ENCODE data around the gene JAZF1.
"Not testable (repeated sequence)": the region's sequence is repeated elsewhere in the genome, so short reads cannot be mapped to it uniquely, and the experiment has no call there.

Gene JAZF1

DNA sequence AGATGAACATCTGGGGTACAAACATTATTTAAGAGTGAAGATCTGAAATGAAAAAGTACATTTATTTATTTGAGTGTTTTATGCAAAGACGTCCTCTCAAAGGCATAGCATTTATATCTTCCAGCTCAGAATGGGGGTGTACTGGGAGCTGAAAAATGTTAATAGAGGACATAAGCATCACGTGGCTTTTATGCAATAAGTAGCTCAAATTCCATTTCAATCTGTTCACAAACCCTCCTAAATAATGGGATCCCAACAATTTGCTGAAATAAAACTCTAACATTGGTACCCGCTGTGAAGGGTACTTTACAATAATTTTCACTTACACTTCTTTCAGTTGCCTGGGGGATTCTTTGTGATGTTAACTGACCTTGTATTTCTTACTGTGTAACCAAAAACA, 268.7 kb downstream of the JAZF1 start:
- no peak for DNase-seq (ENCODE audit: low spot score)

DNA sequence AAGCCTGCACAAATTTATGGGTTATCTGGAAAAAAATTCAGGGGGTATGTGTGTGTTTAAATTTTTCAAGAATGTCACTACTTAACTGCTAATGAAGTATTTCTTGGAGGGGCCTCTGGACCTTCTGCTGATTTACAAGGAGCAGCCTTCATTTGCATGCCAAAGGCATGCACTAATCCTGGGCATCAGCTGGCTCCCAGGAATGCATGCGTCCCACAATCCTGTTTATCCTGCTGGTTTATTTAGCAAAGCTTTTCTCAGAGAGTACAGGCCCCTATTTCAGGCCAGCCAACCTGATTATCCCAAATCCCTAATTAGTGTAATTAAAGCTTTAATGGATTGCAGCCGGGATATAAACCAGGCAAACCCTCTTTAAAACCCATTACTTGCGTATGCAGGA, 270.3 kb downstream of the JAZF1 start:
- no peak for DNase-seq (ENCODE audit: low spot score)

DNA sequence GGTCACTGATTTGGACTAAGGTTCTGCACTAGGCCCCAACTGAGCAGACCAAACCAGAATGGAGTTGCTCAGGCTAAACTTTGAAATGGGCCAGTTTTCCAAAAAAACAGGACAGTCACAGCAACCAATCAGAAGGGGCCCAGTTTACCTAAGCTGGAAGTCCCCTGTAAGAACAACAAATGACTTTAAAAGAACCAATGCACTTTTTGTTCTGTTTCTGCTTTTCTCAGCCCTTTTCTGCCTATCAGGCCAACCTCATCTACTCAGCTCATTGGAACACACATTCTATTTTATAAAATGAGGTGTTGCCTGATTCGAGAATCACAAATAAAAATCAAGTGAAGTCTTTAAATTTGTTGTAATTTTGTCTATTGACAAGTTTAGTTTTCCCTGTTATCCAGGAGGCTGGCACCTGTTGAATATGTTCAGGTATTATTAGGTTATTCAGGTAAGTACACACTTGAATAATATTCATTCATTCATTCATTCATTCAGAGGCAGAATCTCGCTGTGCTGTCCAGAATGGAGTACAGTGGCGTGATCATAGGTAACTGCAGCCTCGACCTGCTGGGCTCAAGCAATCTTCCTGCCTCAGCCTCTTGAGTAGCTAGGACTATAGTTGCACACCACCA, 271.9 kb downstream of the JAZF1 start:
- DNase-seq (ENCODE audit: low spot score), result no peak

DNA sequence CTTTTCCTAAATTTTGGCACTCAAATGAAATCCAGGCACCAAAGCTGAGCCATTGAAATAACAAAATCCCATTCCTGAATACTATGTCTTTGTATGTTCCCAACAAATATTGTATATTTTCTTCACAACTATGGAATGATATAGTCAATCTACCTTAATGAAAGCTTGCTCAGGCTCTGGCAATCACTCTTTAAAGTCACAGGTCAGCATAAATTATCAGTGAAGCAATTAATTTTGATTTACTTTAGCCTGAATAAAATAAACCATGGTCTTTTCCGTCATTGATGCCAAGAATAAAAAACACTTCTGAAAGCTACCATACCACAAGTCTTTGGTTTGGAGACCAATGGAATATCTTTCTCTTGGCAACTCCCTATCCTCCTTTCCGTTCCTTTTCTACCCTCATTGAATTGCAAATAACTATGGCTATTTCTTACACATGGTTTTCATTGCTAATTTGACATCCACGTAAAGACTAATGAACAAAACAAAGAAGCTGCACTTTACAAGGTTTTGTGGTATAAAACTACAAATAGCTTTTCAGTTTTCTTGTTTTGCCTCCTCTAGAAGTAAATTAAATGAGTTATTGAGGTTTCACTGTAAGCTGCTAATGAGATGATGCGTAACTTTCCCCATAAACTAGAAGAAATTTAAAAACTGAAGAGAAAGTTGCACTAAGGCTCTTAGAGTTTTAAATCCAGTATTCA, 274.1 kb downstream of the JAZF1 start:
- DNase-seq (ENCODE audit: low spot score), result no peak

DNA sequence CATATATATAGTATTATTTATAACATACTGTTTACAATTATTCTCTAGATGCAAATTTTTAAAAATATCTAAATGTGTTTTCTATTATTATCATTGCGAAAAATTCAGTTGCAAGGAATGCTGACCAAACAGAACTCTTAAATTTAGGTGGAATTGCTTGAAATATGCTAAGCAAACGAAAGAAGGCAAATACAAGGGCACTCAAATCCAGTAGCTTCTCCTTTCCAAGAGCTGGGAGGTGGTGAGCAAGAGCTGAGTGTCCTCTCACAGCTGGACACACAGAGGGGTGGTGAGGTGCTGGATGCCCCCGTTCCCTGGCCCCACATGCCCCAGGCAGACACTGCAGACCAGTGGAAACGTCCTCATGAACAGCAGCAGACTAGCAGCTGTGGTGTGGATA, 274.6 kb downstream of the JAZF1 start:
- DNase-seq (ENCODE audit: low spot score), result no peak

DNA sequence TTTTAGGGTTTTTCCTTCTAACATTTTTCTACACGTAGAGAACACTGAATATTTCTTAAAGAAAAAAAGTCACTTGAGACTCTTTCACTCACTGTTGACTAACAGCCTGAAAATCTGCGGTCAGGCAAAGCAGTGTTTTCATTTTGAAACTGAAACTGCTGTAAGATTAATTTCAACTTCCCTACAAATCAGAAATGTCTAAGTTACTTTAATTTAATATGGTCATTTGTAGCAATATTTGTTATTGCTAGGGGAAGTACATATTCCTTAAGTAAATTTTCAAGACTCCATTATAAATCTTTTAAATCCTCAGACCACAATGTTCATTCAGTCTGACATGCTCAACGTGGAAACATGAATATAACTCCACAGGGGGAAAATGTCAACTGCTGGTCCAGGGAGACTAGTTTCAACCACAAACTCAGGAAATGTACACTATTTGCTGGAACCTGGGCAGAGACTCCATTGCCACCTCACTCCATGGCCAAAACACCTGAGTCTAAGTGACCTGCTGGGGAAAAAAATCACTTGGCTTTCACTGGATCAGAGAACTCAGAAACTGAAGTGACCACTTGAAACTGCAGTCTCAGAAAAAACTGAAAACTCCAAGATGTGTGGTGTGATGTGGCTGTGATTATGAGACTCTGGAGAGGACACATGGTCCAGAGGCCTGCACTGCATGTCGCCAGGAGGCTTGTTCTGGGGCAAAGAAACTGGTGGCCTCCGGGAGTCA, 279.4 kb downstream of the JAZF1 start:
- DNase-seq (ENCODE audit: low spot score), result no peak

DNA sequence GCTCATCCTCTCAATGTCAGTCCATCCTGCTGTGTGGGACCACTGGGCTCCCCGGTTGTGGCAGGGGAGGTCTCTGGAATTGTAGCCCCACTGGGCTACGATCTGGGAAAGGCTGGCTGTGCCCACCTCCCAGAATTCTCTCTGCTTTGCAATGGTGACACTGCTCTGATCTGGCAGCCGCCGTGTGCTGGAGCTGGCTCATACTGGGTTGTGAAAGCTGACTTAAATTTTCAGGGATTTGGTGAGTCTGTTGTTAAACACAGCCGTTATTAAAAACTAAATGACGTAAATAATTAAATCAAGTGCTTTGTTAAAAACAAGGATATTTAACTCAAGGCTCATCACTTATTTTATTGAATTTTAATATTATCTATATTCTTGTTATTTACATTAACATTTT, 280.6 kb downstream of the JAZF1 start:
- no peak for DNase-seq (ENCODE audit: low spot score)

DNA sequence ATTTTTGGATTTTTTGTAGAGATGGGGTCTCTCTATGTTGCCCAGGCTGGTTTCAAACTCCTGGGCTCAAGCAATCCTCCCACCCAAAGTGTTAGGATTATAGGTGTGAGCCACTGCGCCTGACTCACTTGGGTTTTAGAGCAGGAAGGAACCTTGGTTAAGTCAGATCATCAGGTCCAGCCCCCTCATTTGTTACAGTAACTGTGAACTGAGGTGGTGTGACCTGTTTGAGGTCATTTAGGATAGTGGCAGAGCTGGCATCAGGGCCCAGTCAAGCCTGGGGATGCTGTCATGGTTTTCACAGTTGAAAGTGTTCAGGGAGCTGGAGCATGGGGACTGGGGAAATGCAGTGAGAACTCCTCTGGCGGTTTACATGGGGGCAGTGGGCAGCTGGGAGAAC, 281.0 kb downstream of the JAZF1 start:
- no peak for DNase-seq (ENCODE audit: low spot score)

DNA sequence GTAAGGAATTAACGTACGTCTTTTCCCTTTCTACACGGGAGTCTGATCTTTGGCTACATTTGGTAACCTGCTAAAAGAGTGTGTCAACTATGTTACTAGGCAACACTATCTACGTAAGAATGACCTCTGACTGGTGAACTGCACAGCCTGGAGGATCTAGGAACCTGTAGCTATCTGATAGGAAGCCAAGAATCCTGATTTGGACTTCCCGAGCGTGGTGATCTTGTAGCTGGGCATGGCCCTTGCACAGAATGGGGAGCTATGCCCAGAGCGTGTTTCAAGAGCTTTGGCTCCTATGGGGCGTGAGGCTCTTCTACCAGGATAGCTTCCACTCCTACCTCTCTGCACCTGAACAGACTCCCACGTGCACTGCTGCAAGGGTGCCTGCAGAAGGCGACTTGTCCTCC, 283.2 kb downstream of the JAZF1 start:
- DNase-seq (ENCODE audit: low spot score), result no peak

DNA sequence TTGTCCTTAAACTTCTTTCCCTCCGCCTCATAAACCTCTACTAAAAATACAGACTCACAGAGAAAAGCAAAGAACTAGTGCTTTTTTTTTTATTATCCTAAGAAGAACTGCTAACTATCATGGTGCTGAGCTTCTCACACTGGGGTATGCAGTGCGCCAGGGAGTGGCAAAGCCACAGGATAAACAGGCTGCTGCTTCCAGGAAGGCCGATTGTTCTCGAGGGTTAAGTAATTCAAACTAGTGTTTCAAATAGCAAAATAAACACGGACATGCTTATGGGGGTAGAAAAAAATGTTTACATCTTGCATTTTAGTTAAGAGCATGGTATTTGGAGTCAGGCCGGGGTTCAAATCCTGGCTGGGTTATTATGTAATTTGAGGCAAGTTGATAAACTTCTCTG, 283.6 kb downstream of the JAZF1 start:
- DNase-seq (ENCODE audit: low spot score), result no peak

DNA sequence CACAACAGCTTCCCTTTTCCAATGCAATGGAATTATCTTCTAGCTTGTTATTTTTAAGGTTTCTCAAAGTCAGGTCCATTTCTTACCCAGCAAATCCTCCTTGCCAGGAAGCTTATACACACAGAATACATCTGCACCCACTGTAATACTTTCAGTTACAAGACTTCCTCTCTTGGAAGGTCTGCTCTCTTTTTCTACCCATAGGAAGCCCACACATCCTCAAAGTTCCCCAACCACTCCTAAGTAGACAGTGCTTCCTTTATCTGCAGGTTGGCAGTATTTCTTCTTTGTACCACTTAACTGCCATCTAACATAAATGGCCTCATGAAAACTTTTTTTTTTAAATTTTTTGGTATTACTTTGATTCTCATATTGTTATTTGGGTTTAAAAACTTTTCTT, 285.0 kb downstream of the JAZF1 start:
- DNase-seq (ENCODE audit: low spot score), result no peak

DNA sequence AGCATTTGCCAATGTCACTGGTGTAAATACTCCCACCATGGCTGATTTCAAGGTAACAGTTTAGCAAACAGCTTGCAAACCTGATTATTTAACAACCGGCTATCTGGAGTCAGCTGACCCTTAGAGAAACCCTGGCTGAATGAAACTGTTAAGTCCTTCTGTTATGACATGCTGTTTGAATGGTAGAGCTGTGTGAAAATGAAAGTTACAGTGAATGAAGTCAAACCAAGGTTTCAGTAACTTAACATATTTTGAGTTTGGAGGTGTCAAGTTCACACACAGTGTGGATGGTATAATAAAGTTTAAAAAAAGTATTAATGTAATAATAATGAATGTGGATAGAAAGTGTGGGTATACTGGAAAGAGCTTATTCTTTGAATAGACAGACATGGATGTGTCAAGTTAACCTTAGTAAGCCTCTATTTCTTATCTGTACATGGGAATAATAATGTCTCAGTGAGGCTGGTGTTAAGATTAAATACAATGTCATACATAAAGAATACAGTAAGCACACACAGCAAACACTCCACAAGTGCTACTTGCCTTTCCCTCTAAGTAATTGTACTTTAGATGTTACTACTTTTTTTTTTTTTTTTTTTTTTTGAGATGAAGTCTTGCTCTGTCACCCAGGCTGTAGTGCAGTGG, 290.3 kb downstream of the JAZF1 start:
- DNase-seq (ENCODE audit: low spot score), result no peak

DNA sequence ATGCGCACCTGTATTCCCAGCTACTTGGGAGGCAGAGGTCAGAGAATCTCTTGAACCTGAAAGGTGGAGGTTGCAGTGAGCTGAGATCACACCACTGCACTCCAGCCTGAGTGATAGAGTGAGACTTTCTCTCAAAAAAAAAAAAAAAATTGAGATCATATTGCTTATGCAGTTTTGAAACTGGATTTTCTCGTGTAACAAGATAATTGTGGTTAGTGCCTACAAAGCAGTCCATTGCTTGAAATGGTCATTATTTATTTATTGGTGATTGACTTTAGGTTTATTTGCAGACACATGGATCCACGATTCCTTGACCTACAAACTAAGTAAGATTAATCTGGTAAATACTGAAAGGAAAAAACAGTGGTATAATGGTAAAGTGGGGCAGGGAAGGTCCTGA, 290.8 kb downstream of the JAZF1 start:
- no peak for DNase-seq (ENCODE audit: low spot score)

DNA sequence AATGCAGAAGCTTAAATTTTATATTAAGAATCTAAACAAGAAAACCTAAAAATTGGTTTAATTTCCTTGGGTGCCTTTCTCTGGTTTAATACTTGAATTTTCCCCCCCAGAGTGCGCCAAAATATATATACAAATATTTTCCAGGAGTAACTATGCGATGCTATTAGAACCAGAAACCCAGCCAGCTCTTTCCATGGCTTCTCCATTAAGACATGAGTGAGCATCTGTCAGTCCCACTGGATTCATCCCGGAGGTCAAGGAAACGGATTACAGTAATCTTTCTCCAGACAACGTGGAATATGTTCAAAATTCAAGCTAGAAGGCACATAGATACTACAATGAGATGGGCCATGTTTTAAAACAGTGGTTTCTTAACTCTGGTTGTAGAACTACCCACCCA, 291.9 kb downstream of the JAZF1 start:
- DNase-seq (ENCODE audit: low spot score), result no peak

DNA sequence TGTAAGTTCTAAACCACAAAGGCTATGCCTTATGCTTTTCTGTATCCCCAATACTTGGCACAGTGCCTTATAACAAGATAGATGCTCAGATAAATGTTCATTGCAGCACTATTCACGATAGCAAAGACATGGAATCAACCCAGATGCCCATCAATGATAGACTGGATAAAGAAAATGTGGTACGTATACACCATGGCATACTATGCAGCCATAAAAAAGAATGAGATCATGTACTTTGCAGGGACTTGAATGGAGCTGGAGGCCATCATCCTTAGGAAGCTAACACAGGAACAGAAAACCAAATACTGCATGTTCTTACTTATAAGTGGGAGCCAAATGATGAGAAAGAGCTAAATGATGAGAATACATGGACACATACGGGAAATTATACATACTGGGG, 293.9 kb downstream of the JAZF1 start:
- not testable (repeated sequence) for DNase-seq (ENCODE audit: low spot score)

DNA sequence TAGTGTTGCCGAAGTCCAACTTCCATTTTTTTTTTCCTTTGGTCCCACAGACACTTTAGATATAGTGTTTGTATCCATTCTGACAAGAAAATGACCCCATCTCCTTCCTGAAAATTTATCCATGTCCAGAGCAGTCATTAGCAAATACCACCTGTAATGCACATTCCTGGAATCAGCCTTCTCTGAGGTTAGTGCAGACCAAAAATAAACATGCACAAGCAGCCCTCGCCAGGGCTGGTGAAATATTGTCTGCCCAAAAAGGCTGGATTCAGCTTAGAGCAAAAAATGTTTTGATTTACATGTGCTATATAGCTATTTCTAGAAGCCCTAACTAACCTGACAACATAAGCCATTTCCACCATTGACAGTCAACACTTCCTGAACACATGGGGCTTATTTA, 294.9 kb downstream of the JAZF1 start:
- DNase-seq (ENCODE audit: low spot score), result no peak

DNA sequence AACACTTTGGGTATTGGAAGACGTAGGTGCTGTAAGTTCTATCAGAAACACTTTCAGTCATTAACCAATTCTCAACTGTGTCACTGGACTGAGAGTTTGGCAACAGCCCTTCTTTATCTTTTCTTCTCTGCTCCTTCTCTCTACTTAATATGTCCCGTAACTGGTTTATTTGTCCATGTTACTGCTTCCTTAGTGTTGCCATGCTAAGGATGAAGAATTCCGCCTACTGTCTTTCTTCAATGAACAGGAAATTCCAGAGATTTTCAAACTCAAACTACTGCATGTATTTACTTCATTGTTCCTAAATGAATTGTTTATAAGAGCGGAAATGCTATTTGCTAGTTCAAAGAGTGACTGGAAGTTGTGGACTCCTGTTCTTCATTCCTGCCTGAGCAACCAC, 296.9 kb downstream of the JAZF1 start:
- DNase-seq (ENCODE audit: low spot score), result peak; percentile 79

DNA sequence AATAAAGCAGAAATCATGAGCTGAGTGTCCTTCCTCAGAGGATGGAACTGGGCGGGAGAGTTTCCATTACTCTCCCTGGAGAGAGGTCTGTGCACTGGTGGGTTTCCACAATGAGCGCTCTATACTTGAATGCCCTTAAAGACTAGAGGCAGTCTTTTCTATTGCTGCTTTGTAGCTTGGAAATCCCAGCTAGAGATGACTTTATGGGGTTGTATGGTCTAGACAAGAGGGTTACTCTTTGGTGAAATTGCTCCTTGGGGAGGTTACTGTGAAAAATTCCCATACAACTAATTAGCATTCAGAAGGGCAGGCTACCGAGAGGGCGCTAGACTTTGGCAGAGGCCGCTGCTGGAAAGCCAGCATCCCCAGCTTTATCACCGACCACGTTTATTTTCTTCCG, 303.8 kb downstream of the JAZF1 start:
- no peak for DNase-seq (ENCODE audit: low spot score)

DNA sequence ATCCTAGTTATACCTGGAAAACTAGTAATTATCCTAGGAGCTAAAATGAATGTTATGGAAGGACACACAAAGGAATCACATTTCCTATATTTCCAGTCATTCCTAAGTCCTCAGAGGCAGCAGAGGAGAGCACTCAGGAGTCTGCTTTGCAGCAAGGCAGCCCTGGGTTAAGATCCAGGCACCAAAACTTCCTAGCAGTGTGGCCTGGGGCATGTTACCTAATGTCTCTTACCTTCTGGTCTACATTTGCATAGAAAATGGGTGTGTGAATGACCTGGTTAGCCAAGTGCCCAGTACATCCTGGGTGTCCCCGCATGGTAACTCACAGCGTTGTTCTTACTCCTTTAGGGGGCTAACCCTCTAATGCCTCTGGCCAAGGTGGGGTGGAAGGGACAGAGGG, 304.8 kb downstream of the JAZF1 start:
- no peak for DNase-seq (ENCODE audit: low spot score)

DNA sequence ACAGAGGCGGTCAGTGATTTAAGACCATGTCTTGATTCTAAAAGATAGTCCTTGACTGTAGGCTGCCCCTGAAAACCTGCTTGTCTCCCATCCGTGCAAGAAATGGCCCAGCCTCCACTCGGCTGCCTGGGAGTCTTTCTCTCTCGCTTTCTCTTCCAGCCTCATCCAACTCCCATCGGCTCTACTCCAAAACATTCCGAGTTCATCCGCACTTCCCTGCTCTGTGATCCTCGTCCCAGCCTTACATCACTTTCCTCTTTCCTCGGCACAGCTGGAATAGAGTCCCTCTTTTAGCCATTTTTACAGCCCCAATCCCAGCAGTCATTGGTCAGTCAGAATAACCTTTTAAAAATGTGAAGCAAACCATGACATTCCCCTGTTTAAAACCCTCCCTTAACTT, 305.5 kb downstream of the JAZF1 start:
- no peak for DNase-seq (ENCODE audit: low spot score)

DNA sequence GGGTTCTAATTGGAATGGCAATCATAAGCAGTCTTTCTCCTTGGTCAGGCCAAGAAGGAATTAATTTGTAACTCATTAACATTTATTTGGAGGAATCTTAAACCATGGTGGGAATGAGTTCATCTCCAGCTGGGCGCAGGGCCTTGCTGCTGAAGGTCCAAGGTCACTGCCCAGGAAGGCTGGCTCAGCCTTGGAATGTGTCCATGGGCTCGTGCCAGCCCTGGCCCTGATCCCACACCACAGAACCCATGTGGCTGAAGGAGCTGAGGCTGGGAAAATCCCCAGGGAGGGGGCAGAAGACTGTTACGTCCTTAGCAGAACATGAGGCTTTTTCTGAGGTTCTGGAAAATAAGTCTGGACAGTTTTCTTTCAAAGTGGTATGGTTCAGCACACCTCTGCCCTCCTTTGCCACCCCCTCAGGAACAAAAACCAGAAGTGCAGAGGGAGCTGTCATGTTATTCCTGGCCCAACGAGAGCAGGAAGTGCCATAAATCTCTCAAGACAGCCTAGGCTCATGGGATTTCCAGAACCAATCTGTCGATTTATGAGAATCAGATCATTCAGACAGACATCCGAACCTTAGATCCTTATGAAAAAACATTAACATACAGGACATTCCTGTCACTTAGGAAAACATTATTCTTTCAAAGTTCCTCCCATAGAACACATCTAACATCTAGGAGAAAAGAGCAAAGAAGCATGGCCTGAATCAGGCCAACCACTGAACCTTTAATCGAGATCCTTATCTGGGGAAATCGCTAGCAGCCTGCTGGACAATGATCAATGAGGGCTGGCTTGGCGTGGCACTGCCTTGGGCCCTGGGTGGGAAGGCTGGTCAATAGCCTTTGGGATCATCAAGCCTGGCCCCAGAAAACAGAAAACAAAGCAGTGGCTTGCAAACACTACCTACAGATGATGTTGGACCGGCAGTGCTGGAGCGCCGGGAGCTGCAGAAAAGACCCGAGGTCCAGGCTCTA, 306.3 kb downstream of the JAZF1 start:
- peak; percentile 51 for DNase-seq (ENCODE audit: low spot score)
